Right kidney (tissue), 1 donor: ENCODE data around the gene KAT6B.

ENCODE experiments used
- DNase-seq: peaks from one replicate; pipeline ENCODE4 v3.0.0-alpha.2; 2016

The KAT6B gene

DNA sequence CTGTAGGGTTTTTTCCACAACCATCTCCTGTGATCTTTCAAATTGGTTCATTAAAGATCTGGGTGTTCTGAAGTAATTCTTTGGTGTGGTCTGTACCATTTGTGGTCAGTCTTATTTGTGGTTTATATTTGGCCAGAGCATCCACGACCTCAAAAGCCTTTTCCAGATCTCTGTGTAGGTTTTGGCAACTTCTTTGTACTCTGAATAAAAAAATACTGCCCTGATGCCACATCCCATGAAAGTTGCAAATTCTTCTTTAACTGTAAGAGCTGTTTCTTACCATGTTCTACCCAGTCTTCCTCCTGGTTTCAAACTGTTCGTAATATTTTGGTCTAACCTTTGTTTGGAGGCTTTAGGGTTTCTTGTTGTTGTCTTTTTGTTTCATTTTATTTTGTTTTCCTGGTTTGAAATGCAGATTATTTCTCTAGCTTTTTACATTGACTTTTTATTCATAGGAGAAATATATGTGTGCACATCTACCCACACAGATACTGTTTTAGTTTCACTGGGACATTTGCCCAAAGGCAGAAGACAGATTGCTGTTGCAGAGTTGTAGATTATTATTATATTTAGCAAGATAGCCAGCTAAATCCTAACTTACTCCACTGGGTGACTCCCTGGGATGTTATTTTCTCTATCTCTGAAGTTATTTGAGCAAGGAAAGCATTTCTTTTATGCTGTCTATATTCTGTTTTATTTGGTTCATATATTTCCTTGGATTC, 161.8 kb downstream of the KAT6B start:
- no peak for DNase-seq

DNA sequence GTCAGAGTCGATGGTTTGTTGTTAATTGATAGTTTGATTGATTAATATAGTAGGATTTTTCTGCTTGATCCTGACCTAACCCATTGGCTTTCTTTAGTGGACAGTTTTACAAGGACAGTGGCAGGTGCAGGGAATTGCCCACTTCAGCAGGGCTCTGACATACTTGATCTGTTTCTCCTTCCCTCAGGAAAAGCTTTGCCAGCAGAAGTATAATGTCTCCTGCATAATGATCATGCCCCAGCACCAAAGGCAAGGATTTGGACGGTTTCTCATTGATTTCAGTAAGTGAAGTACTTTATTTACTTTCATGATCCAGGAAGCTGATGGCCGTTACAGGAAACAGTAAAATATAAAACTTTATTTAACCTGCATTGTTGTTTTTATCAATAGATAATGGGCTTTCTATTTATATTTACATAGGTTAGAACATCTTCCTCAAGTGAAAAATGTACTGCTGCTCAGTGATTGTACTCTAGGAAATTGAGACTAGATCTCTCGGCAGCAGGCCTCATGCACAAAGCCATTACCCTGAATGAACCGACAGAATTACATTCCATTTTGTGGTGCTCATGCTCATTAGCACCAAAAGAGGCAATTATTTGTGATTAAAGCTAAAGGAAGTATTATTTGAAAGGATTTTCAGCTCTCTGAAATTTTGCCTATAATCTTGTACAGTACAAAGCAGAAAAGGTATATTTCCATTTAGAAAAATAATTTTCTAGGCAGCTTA, 162.6 kb downstream of the KAT6B start:
- no peak for DNase-seq

- no peak for DNase-seq
Observed at GRCh38 chr10:74991435-74991834, 165.0 kb downstream of the KAT6B start.

DNA sequence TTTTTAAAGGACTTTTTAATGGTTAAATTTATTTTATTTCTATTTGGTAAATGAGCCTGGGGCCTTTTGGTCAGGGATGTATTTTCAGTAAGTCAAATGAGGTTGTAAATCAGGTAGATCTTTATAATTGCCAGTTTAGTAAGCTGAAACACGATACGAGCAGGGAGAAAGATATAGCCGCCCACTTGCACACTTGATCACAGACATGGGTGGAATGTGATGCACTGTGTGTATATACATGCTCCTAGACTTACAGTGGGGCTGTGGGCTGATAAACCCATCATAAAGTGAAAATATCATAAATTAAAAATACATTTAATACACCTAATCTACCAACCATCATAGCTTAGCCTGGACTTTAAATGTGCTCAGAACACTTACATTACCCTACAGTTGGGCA, 165.7 kb downstream of the KAT6B start:
- DNase-seq: no peak

GRCh38 chr10:74993649-74994048, 167.2 kb downstream of the KAT6B start:
- no peak for DNase-seq

- DNase-seq: no peak
Observed at GRCh38 chr10:74994854-74995253, 168.5 kb downstream of the KAT6B start.

GRCh38 chr10:74995806-74996205, 169.4 kb downstream of the KAT6B start:
- DNase-seq: no peak

- no peak for DNase-seq
Observed at GRCh38 chr10:74997163-74997562, 170.8 kb downstream of the KAT6B start.

- DNase-seq: no peak
Observed at GRCh38 chr10:75000748-75001321, 174.4 kb downstream of the KAT6B start.

GRCh38 chr10:75001715-75002350, 175.4 kb downstream of the KAT6B start:
- DNase-seq: no peak

DNA sequence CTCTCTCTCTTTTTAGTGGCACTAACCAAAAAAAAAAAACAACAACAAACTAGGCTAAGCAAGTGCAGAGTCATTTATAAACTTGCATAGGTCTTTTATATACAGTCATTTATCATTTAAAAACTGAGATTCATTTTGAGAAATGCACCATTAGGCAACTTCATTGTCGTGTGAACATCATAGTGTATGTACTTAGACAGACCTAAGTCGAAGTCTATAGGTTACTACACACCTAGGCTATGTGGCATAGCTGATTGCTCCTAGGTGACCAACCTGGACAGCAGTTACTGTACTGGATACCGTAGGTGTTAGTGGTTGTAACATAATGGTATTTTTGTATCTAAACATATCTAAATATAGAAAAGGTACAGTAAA, 175.9 kb downstream of the KAT6B start:
- DNase-seq: no peak

DNA sequence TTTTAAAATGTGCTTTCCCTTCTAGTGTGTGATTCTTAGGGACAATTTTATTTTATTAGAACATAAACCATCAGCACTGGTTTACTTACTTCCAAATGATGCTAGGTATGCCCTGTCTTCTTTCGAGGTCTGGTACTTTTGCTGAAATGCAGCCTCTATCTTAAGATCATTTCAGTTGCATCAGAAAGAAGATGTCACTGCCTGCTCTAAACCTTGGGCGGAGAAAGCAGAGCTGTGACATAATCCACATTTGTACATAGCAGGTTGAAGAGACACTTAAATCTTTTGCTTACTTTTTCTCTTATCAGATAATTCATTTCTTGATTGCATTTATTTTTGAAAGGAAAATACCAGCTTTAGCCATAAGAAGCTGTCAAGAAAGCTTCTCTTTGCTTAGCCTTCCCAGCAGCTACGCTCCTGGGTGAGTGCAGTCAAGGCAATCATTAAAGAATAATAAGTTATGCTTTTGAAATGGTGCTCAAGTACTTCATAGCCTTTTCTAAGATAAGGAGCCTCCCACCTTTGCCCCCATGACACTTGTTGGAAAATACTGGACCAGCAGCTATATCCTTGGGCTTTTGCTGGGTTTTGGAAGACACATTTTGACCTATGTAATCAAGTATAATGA, 176.7 kb downstream of the KAT6B start:
- DNase-seq: no peak

GRCh38 chr10:75003891-75004290, 177.5 kb downstream of the KAT6B start:
- no peak for DNase-seq

DNA sequence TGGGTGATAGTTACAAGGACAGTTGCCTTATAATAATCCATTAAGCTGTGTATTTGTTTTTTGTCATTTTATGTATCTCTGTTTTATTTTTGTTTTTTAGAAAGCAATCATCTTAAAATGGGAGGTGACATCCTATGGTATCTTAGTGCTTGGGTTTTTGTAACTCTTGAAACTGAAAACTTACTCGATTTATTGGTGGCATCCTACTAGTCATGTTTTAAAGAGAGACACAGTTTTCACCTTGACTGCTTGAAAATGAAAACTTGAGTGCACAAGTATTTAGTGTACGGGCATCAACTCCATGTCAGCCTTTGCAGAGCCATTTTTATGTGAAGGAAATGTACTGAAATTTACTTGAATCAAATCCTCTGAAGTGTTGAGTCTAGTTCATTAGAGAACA, 181.2 kb downstream of the KAT6B start:
- no peak for DNase-seq

DNA sequence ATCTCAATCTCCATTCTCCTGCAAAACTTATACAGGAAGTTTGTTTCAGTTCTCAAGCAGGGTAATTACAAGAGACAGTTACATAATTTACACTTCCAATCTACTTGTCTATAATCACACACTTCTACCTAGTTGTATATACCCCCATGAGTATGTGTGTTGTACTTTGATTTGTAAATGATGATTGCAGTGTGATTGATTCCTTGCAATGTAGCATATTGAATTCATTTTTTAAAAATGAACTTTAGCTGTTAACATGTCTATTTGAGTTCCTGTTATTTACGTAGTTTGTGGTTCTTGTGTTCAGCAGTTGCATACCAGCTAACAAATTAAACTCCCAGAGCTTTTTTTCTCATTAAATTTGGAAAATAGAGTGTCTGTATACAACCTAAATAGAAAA, 182.6 kb downstream of the KAT6B start:
- DNase-seq: no peak

GRCh38 chr10:75009426-75009825, 183.0 kb downstream of the KAT6B start:
- no peak for DNase-seq

- no peak for DNase-seq
Observed at GRCh38 chr10:75010373-75010772, 184.0 kb downstream of the KAT6B start.

GRCh38 chr10:75011221-75011620, 184.8 kb downstream of the KAT6B start:
- no peak for DNase-seq

DNA sequence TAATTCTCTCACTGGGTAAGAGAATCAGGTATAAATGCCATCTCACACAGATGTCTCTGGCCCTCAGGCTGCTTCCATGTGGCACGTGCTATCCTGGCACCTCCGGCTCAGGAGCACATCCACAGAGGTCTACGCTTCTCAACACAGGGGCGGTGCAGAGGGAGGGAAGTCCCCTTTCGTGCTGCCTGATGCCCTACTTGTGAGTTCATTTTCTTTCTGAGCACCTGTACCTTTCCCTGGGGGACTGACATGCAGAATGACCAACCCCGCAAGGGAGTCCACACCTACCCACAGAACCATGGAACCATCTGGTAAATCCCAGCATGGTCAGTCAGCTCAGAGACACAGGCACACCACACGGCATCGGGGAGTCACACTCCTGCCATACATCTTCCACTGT, 186.1 kb downstream of the KAT6B start:
- DNase-seq: no peak

DNA sequence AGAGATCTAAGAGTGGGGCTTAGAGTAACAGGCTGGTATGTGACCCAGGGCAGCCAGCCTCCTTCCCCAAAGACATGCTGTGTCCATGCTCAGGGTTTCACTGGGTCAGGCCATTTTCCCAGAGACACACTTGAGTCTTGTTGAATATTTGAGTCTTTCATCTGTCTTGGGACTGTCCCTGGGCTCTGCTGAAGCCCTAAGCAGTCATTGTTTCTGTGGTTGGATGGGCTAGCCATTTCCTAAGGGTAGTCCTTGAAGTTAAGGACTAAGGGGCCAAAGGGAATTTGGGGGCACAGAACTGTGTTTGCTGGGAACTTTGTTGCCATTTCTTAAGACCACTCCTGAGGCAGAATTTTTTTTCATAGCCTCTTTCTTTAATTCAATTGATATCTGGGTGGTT, 186.6 kb downstream of the KAT6B start:
- no peak for DNase-seq

DNA sequence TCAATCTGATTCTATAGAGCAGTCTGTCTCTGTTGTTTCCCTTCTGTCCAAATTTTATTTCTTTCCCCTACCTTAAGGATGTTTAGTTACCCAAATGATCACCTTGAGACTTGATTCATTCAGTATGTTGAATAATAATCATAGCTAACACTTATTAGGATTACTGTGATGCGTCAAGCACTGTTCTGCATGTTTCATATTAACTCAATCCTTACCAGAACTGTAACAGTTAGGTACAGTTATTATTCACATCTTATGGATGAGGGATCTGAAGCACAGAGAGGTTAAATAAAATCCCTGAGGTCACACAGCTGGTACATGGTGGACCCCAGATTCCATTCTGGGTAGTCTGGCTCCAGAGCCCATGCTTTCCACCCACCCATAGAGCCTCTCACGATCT, 187.1 kb downstream of the KAT6B start:
- no peak for DNase-seq

DNA sequence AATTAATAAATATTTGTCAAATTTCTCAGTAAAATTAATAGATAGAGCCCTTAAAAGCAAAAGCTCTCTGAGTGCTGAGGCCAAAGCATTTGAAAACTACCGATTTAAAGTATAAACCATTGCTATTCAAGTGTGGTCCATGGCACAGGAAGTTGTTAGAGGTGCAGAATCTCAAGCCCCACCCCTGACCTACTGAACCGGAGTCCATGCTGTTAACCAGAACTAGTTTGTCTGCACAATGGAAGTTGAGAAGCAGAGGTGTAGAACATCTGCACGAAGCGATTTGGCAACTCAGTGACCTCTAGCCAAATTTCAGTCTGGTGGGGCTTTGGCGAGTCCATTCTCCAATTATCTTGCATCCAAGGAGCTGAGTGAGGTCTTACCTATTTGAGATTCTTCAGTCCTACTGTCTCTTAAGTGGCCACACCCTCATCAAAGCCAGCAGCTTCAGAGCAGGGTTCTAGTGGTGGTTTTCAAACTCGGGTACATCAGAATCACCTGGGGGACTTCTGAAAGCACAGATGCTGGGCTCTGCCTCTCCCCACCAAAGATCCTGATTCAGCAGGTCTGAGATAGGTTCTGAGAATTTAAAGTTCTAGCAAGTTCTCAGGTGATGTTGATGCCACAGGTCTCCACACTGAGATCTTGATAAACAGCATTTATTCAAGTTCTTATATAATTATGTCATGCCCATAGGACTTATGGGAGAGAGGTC, 188.3 kb downstream of the KAT6B start:
- no peak for DNase-seq
